Osteocyte (in vitro differentiated cells): ENCODE measurements around the gene OASL. TPM values are rescaled to one million over a fixed set of nuclear protein-coding genes. Genes with fewer than 3 reads are reported as not detected.

ENCODE experiments used
- DNase-seq: peaks from one replicate; pipeline ENCODE4 v3.0.0; 2021; ENCODE audit warnings: mixed read lengths; ENCODE audit not compliant: unreplicated experiment; ENCODE audit errors: extremely low spot score
- H3K27ac Mint-ChIP-seq: one replicate; pipeline ENCODE4 v1.8.0; 2021; ENCODE audit warnings: mild to moderate bottlenecking, mixed read lengths; ENCODE audit not compliant: unreplicated experiment
- H3K27me3 Mint-ChIP-seq: one replicate; pipeline ENCODE4 v1.8.0; 2021; ENCODE audit warnings: mixed read lengths; ENCODE audit not compliant: unreplicated experiment
- H3K36me3 Mint-ChIP-seq: one replicate; pipeline ENCODE4 v1.8.0; 2021; ENCODE audit warnings: mixed read lengths; ENCODE audit not compliant: unreplicated experiment
- H3K4me1 Mint-ChIP-seq: one replicate; pipeline ENCODE4 v1.8.0; 2021; ENCODE audit warnings: mixed read lengths; ENCODE audit not compliant: unreplicated experiment
- H3K4me3 Mint-ChIP-seq: one replicate; pipeline ENCODE4 v1.8.0; 2021; ENCODE audit warnings: mild to moderate bottlenecking, moderate library complexity, mixed read lengths; ENCODE audit not compliant: unreplicated experiment
- H3K9me3 Mint-ChIP-seq: one replicate; pipeline ENCODE4 v1.8.0; 2021; ENCODE audit warnings: mixed read lengths; ENCODE audit not compliant: unreplicated experiment
- CTCF ChIP-seq: fragments of 200-600 bp; sonication (generic); IDR thresholded peaks from 2 replicates; pipeline ENCODE4 v1.5.0; 2021; ENCODE audit warnings: antibody characterized with exemption, mild to moderate bottlenecking, moderate library complexity
- total RNA-seq: library from RNA; stranded (reverse); gene quantifications from 2 replicates; pipeline ENCODE4 v1.2.1, GENCODE V29; 2021

Gene OASL
- total RNA-seq, 1 donor from 2014 or later = 0.24 TPM

DNA sequence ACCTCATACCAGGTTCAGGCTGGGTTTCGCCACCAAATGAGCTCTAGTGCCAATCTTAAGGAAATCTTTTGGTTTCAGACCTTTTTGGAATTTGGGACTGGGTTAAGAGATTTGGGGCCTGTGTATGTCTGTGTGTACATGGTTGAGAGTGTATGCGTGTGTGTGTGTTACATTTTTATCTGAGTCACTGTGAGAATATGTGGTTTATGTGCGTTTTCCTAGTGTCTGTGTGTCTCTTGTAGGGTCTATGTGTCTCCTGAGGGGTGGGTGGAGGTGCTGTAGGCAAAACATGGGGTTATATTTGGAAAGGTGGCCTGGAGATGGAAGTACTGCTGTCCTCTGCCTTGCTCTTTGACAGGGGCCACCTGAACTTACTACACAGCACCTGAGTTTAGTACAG, 40.6 kb downstream of the OASL start:
- TF ChIP-seq CTCF = no peak
- Mint-ChIP-seq H3K27me3 (peaks cover 11% of the 10 kb centered on the region), H3K36me3 (no peaks in the 10 kb centered on the region), H3K27ac (no peak overlapping the region), H3K4me3 (no peak overlapping the region), H3K9me3 (no peaks in the 10 kb centered on the region), H3K4me1 (peaks cover 1% of the 10 kb centered on the region)
- DNase-seq = no peak

DNA sequence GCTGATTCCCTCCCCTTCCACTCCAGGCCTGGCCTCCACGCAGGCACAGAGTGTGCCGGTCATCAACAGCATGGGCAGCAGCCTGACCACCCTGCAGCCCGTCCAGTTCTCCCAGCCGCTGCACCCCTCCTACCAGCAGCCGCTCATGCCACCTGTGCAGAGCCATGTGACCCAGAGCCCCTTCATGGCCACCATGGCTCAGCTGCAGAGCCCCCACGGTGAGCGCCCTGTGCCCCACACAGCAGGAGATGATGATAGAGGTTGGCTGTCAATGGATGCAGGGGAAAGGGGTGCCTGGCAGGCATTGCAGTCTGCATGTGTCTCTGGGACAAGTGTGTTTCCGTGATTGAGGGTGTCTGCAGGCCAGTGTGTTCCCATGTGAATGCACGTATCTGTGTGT, 41.6 kb downstream of the OASL start:
- H3K36me3 Mint-ChIP-seq = no peaks in the 10 kb centered on the region
- peaks cover 1% of the 10 kb centered on the region for H3K4me1 Mint-ChIP-seq
- H3K9me3 Mint-ChIP-seq = no peaks in the 10 kb centered on the region
- no peak for TF ChIP-seq CTCF
- peaks cover 18% of the 10 kb centered on the region for H3K27me3 Mint-ChIP-seq
- H3K4me3 Mint-ChIP-seq = no peak overlapping the region
- no peak overlapping the region for H3K27ac Mint-ChIP-seq
- no peak for DNase-seq

- Mint-ChIP-seq H3K9me3 (no peaks in the 10 kb centered on the region), H3K27me3 (peaks cover 24% of the 10 kb centered on the region), H3K27ac (no peak overlapping the region), H3K36me3 (no peaks in the 10 kb centered on the region), H3K4me1 (peaks cover 1% of the 10 kb centered on the region), H3K4me3 (no peak overlapping the region)
- TF ChIP-seq CTCF = no peak
- DNase-seq = no peak
Measured at GRCh38 chr12:120996133-120996746, 42.8 kb downstream of the OASL start.

GRCh38 chr12:120994589-120995337, 44.3 kb downstream of the OASL start:
- no peaks in the 10 kb centered on the region for H3K36me3 Mint-ChIP-seq
- H3K4me3 Mint-ChIP-seq = no peak overlapping the region
- H3K27me3 Mint-ChIP-seq = peaks cover 33% of the 10 kb centered on the region
- no peaks in the 10 kb centered on the region for H3K9me3 Mint-ChIP-seq
- H3K27ac Mint-ChIP-seq = no peak overlapping the region
- TF ChIP-seq CTCF = no peak
- DNase-seq = no peak
- peaks cover 1% of the 10 kb centered on the region for H3K4me1 Mint-ChIP-seq

DNA sequence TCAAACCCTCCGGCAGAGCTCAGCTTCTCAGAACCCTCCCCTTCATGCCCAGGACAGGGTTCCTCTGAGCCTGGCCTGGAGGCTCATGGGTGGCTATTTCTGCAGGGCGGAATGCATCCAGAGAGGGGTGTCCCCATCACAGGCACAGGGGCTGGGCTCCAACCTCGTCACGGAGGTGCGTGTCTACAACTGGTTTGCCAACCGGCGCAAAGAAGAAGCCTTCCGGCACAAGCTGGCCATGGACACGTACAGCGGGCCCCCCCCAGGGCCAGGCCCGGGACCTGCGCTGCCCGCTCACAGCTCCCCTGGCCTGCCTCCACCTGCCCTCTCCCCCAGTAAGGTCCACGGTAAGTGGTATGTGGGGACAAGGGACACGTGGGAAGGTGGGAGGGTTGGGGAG, 45.0 kb downstream of the OASL start:
- Mint-ChIP-seq H3K36me3 (no peaks in the 10 kb centered on the region), H3K27ac (no peak overlapping the region), H3K4me1 (no peaks in the 10 kb centered on the region), H3K9me3 (no peaks in the 10 kb centered on the region), H3K27me3 (peaks cover 33% of the 10 kb centered on the region), H3K4me3 (no peak overlapping the region)
- no peak for TF ChIP-seq CTCF
- DNase-seq = no peak
